GM19397 (cell line): ENCODE data around the gene DNAH17.

Source experiments
- ATAC-seq: cut with Tn5 transposase; IDR thresholded peaks from one replicate; pipeline ENCODE4 v1.9.1; 2021; ENCODE audit warnings: mild to moderate bottlenecking, moderate library complexity; ENCODE audit not compliant: unreplicated experiment

Gene DNAH17

DNA sequence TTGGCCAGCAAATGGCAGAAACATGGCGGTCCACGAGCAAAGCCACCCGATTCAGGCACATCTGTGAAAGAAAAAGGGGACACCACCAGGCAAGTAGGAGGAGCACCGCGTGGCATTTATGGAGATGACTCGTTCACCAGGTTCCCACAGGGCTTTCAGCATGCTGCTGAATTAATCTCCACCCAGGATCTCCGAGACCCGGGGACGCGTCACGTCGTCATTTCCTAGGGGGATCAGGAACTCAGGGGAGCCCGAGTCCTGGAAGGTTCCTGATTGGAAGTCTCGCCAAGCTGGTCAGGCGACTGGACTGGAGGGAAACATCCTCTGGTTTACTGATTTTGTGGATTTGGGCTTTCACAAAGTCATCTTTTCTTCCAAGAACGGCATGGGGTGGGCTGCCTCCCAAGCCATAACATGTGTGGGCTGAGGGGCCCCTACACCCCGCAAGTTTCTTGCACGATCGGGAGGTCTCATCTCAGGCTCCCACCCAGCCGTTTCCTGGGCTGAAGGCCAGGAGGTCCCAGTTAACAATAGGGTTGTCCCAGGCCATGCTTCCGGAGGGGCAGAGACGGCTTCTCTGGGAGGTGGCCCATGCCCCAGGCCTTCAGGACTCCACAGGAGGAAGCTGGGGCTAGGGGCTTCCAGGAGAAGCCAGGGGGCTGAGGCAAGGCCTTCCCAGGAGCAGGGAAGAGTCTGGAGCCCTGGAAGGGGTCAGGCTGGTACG is 645 bp downstream of the DNAH17 start:
- ATAC-seq = no peak

GRCh38 chr17:78575899-78576298 is 1.3 kb downstream of the DNAH17 start:
- ATAC-seq = no peak

- no peak for ATAC-seq
Observed at GRCh38 chr17:78575340-78575739, 1.9 kb downstream of the DNAH17 start.

GRCh38 chr17:78573955-78574354 is 3.2 kb downstream of the DNAH17 start:
- ATAC-seq = no peak

GRCh38 chr17:78572239-78573205 is 4.7 kb downstream of the DNAH17 start:
- no peak for ATAC-seq

DNA sequence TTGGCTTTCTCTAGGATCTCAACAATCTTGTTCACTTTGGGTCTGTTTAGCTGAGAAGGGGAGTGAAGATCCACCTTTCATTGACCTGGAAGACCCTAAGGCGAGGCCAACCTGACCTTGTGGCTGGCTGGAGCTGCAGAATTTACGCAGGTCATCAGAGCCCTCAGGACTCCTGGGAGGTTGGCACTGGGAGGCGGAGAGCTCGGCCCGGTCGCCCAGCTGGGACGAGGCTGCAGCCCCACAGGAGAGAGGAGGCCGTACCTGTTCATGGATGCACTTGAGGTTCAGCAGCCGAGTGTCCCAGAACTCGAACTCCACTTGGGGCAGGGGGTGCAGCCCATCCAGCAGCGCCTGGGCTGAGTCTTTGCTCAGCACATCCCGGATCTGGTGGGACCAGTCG is 5.9 kb downstream of the DNAH17 start:
- ATAC-seq = no peak

- ATAC-seq = no peak
Observed at GRCh38 chr17:78568494-78569115, 8.6 kb downstream of the DNAH17 start.

DNA sequence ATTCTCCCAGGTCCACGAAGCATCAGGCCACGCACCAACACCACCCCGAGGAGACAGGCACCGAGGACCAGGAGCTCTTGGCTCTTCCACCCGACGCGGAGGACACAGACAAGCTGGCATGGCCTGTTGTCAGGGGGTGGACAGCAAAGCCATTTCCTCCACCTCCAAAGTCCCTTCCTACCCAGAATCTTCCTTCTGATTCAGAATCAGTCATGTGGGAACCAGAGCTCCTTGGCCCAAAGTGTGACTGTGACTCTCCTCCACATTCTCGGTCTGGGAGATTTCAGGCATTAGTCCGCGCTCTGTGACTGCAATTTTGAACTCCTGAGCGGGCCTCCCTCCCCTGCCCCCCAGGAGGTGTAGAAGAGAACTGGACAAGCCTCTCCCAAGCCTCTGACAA is 9.2 kb downstream of the DNAH17 start:
- no peak for ATAC-seq

DNA sequence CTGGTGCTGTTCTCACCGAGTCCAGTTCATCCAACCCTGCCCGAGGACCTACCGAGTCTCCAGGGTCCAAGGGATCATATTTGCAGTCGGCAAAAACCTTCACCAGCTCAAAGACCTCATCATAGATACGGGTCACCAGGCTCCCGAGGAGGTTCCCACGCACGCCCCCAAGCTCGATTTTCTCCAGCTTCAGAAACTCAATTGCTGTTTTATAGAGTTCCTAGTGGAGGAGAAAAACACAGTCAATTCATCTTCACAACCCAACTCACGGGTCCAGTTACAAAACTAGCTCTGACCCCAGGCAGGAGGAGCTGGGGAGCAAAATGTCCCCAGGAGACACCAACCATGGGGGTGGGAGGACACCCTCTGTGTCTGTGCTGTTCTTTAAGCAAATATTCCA is 10.2 kb downstream of the DNAH17 start:
- no peak for ATAC-seq

DNA sequence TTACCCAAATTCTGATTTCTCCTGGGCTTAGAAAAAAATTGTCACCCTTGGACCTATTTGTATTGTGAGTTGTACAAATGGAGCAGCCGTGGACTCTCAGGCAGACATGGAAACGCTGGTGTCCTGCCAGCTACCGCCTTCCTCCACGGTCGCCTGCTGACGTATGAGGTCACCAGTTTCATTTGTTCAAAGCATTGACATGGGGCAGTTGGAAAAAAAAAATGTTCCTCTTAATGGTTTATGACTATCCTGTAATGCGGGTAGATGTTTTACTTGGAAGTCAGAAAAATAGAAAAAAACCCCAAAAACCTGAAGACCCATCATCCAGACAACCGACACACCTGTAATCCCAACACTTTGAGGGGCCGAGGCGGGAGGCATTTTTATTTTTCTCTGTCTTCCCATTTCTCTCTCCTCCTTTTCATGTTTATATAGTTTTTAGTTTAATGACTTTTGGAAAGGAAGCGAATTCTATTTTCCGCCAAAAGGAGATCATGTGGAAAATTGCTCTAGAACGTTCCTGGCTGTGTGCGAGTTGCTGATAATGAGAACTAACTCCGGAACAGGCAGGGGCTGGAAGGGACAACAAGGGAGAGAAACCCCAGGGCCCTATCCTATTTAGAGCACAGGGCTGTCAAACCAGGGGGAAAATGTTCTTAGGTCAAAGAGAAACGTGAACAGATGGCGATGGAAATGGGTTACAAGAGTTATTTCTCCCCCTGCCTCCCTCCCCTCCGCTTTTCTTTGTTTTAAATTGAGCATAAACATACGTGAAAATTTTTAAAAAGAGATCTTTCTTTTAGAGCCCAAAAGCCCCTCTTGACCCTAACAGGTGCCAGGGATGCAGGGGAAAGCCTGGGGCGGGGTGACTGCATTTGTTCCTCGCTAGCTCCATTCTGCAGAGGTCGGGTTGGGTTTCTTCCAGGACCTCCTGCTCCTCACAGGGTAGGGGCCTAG is 13.7 kb downstream of the DNAH17 start:
- ATAC-seq = no peak

DNA sequence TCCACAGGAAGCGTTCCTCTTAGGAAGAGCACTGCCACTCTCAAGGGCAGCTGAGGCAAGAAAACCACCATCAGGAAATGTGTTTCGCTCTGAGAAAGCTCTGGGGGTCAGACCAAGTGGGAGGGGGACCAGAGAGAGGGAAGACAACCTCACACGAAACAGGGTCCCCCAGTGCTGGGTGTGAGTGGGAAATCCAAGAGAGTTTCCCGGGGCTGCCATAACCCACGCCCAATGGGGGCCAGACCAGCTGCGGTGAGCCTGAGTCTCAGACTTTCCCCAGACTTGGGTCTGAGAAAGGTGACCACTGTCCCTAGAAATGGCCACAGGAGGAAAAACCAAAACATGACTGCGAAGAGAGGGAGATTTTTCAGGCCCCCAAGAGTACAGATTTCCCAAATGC is 14.5 kb downstream of the DNAH17 start:
- no peak for ATAC-seq

DNA sequence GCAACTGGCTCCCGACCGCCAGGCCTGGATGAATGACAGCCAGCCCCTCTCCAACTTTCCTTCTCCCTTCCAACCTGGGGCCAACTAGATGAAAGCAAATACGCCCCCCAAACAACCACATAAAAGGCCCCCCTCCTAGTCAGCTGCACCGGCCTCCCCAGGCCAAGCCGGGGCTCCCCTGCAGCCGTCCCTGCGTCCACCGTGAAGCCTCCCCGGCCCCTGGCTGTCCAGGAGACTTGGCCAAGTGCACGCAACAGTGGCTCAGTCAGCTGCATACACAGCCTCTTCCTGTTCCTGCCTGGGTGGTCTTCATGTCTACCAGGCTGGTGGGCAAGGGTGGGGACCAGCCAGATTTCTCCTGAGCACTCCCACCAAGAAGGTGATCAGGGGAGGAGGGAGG is 16.0 kb downstream of the DNAH17 start:
- no peak for ATAC-seq

DNA sequence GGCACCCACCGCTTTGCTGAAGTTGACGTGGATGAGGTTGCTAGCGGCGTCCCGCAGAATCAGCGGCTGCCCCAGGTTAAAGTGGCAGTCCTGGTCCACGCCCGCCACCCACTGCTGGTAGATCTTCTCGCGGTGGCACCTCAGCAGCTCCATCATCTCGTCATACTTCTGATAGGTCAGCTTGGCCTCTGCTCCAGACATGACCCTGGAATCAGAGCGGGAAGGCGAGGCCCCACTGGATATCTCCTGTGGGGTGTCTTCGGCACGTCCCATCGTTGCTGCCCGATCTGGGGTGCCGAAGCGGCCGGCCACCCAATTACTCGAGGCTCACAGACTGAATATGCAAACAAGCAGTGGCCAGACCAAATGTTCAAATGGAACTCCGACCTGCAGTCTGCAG is 16.5 kb downstream of the DNAH17 start:
- no peak for ATAC-seq

DNA sequence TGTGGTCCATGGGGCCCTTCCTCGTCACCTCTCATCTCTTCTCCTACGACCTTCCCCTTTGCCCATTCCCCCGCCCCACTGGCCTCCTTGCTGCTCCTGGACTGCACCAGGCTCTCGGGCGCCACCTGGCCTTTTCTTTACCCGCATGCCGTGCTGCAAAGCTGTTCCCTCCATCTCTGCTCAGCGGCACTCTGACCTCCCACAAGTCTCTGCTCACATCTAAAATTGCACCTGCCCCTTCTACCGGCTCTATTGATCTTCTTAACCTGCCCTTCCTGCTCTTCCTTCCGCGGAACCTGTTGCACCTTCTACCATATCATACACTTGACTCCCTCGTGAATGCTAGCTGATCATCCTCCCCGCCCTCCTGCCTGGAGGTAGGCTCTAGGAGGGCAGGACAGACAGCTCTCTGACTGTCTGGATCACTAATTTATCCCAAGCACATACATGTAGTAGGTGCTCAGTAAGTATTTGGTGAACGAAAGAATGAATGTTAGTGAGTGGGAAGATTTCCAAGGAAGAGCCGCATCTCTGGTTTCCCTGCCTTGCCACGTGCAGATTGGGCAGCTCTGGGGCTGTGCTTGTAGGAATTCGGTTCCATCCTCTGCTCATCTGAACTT is 17.3 kb downstream of the DNAH17 start:
- ATAC-seq = no peak

DNA sequence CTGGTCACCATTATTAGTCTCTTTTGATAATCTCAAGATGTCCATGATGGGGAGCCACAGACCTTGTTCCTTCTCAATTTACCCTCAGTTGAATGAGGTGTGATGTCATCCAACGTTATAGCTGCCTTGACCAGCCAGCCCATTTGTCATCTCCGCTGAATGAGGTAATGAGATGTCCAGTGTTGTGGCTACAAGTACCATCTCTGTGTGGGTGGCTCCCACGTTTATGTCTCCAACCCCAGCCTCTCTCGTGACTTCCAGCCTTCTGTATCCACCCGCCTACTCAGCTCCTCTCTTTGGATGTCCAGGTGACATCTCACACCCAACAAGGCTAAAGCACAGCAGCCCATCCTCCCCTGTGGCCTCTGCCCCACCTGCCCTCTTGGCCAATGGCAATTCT is 18.2 kb downstream of the DNAH17 start:
- ATAC-seq = no peak

GRCh38 chr17:78558181-78558850 is 18.9 kb downstream of the DNAH17 start:
- no peak for ATAC-seq

GRCh38 chr17:78557598-78558039 is 19.6 kb downstream of the DNAH17 start:
- no peak for ATAC-seq

DNA sequence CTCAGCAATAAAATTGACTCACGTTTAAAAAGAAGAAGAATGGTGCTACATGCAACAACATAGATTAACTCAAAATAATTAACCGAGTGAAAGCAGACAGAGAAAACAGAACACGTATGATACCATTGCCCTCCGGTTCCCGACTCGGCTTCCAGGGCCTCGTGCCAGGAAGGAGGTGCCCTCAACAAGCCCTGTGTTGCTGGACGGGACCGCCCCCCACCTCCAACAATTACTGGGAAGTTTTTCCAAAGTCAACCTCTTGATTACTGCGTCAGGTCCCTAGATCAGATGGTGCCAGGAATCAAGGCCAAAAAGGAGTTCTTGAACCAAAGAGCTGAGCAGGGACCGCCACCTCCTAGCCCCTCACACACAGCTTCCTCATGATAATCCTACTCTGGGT is 20.4 kb downstream of the DNAH17 start:
- ATAC-seq = no peak

GRCh38 chr17:78555746-78556401 is 21.3 kb downstream of the DNAH17 start:
- no peak for ATAC-seq
